Kidney (tissue), 14 donors: ENCODE results near the gene CACNB2. TPM values are rescaled to one million over a fixed set of nuclear protein-coding genes. Genes with fewer than 3 reads are reported as not detected.

Source experiments
- DNase-seq, 5 donors: peaks; one replicate each; pipeline ENCODE4 v3.0.0-alpha.2; 2013 to 2020
- FAIRE-seq: peaks from 2 replicates; lab custom pipeline; 2012; peaks lifted over from hg19 to GRCh38; lab: Jason Lieb, UNC
- H3K27ac ChIP-seq, 2 donors: one replicate each; pipeline ENCODE4 v1.7.0; 2013; ENCODE audit warnings: low read depth in 2 of 2, low read length in 2 of 2, inconsistent platforms in 1 of 2
- H3K27me3 ChIP-seq: one replicate; pipeline ENCODE4 v1.7.1; 2013; ENCODE audit warnings: low read length, inconsistent platforms; ENCODE audit not compliant: control insufficient read depth, insufficient read depth
- H3K36me3 ChIP-seq, 3 donors: one replicate each; pipeline versions ENCODE4 v1.7.0 to v1.7.1; 2013; ENCODE audit warnings: low read length in 3 of 3, control low read depth in 1 of 3, inconsistent platforms in 1 of 3; ENCODE audit not compliant: insufficient read depth in 3 of 3, control insufficient read depth in 2 of 3
- H3K4me1 ChIP-seq, 3 donors: one replicate each; pipeline versions ENCODE4 v1.7.0 to v1.7.1; 2013; ENCODE audit warnings: low read length in 3 of 3, inconsistent platforms in 1 of 3, low read depth in 1 of 3; ENCODE audit not compliant: control insufficient read depth in 2 of 3, insufficient read depth in 2 of 3
- H3K4me3 ChIP-seq, 3 donors: one replicate each; pipeline versions ENCODE4 v1.7.0 to v1.8.1; 2013; ENCODE audit warnings: low read length in 3 of 3, control low read depth in 1 of 3, inconsistent platforms in 1 of 3
- H3K9ac ChIP-seq, 3 donors: one replicate each; pipeline versions ENCODE4 v1.7.0 to v1.7.1; 2013; ENCODE audit warnings: low read length in 3 of 3, control low read depth in 1 of 3, inconsistent platforms in 1 of 3
- H3K9me3 ChIP-seq, 3 donors: one replicate each; pipeline versions ENCODE4 v1.7.0 to v1.7.1; 2013; ENCODE audit warnings: low read length in 3 of 3, control low read depth in 1 of 3, inconsistent platforms in 1 of 3; ENCODE audit not compliant: control insufficient read depth in 2 of 3, insufficient read depth in 1 of 3
- CTCF ChIP-seq: IDR thresholded peaks from 3 replicates; pipeline ENCODE4 v1.5.1; 2012; ENCODE audit warnings: mild to moderate bottlenecking, moderate library complexity, borderline replicate concordance; ENCODE audit not compliant: insufficient read depth; ENCODE audit errors: extremely low read depth
- intact Hi-C: fragments of 100-400 bp; cut with DNase I; formaldehyde crosslinking; loops from one replicate; pipeline ENCODE4 v1.11.1; 2022
- polyA plus RNA-seq: library from polyadenylated mRNA; stranded (reverse); fragments of 350-450 nt; fragmentation: Illumina TruSeq; extraction: RNeasy Lipid Tissue Mini Kit (QIAGEN cat#74804); gene quantifications from one replicate; pipeline ENCODE4 v1.2.3, GENCODE V29; 2014; ENCODE audit warnings: low read depth, low replicate concordance; ENCODE audit not compliant: insufficient read depth
- total RNA-seq: library from RNA; stranded (reverse); fragmentation: NEBNext Ultra II Directional; extraction: Animal tissue kit (Norgen Biotek cat#: 25700); gene quantifications from one replicate; pipeline ENCODE4 v1.2.1, GENCODE V29; 2021
- donor health status: control.
- donor health status: control.
- donor health status: control.
- donor health status: control.
- donor health status: control.
- donor health status: DM: yes; HTN: yes; CAD: no.
- donor health status: Normal renal cell carcinoma (clear cell type).

Gene CACNB2
- total and polyA plus RNA-seq, 2 donors from 2014 or later = 2.8 TPM

- Histone ChIP-seq H3K27ac (no peak overlapping the region), H3K27me3 (no peaks in the 10 kb centered on the region), H3K36me3 (peaks cover 0 to 6% (median 2%) of the 10 kb centered on the region in 3 donors), H3K4me1 (no peaks in the 10 kb centered on the region), H3K9me3 (no peaks in the 10 kb centered on the region), H3K4me3 (no peak overlapping the region), H3K9ac (no peak overlapping the region)
- DNase-seq = no peak
- intact Hi-C loops = no loop called here
- TF ChIP-seq CTCF = no peak
- FAIRE-seq = no peak
Measured at GRCh38 chr10:18528292-18528691, 388.1 kb downstream of the CACNB2 start.

- Histone ChIP-seq H3K27me3 (no peaks in the 10 kb centered on the region), H3K4me3 (no peak overlapping the region), H3K4me1 (no peaks in the 10 kb centered on the region), H3K27ac (no peak overlapping the region), H3K36me3 (peaks cover 0 to 2% (median 0%) of the 10 kb centered on the region in 3 donors), H3K9ac (no peak overlapping the region), H3K9me3 (peaks cover 0 to 3% (median 0%) of the 10 kb centered on the region in 3 donors)
- no peak for TF ChIP-seq CTCF
- intact Hi-C loops = no loop called here
- DNase-seq (peak in 1 of 5 donors; percentile 16), FAIRE-seq (no peak)
Measured at GRCh38 chr10:18532881-18533535, 392.8 kb downstream of the CACNB2 start.

GRCh38 chr10:18533896-18534295, 393.7 kb downstream of the CACNB2 start:
- Histone ChIP-seq H3K36me3 (peaks cover 0 to 4% (median 2%) of the 10 kb centered on the region in 3 donors), H3K9me3 (peaks cover 0 to 3% (median 0%) of the 10 kb centered on the region in 3 donors), H3K4me3 (no peak overlapping the region), H3K27ac (no peak overlapping the region), H3K9ac (no peak overlapping the region), H3K27me3 (no peaks in the 10 kb centered on the region), H3K4me1 (no peaks in the 10 kb centered on the region)
- no peak for TF ChIP-seq CTCF
- intact Hi-C loops = no loop called here
- no peak for FAIRE-seq
- DNase-seq = peak in 2 of 5 donors; percentile 68 to 82
